ENCODE results near the gene TRIO.
A peak's percentile ranks its signal among the peaks of the same experiment; 100 is the strongest.

The TRIO gene

DNA sequence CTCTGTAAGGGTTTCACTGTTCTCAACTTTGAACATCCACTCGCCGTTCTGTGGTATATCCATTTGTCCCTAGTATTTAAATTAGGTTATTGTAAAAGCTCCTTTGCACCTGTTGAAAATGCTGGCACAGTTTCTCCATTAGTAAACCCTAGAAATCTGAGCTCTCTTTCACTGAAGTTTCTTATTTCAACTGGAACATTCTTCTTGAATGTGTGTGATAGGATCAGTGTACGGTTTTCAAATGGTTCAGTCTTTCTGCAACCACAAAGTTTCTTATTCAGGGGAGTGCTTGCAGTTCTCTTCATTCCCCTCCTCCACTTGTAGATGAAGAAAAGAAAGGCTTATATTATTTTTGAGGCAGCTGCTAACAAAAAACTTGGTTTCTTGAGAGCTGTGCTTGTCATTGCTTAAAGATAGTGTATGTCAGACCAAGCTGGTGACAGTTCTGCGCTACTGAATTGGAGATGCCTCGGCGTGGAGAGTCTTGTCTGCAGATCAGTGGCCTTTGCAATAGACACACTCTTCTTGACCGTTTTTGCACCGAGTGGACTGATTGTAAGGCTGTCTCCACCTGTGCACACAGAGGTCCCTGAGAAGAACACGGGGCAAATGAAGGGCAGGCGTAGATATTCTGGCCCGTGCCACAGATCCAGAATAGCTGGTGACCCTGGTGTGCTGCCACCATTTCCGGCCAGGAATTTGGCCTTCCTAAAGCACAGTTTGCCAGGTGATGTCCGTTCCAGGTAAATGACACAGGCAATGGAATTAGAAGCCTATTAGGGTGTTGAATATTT, 102.2 kb downstream of the TRIO start:
- Histone ChIP-seq H3K4me3 (replicated peaks; ENCODE audit: low read depth, low read length) (no peak overlapping the region), H3K36me3 (ENCODE audit: control insufficient read depth, insufficient read depth, low read length) (peaks cover 2% of the 10 kb centered on the region), H3K27me3 (replicated peaks; ENCODE audit: control insufficient read depth, insufficient read depth, low read length) (no peaks in the 10 kb centered on the region)
- DNase-seq (ENCODE audit: extremely low read depth, insufficient read length): no peak
- TF ChIP-seq, protein P1, sequence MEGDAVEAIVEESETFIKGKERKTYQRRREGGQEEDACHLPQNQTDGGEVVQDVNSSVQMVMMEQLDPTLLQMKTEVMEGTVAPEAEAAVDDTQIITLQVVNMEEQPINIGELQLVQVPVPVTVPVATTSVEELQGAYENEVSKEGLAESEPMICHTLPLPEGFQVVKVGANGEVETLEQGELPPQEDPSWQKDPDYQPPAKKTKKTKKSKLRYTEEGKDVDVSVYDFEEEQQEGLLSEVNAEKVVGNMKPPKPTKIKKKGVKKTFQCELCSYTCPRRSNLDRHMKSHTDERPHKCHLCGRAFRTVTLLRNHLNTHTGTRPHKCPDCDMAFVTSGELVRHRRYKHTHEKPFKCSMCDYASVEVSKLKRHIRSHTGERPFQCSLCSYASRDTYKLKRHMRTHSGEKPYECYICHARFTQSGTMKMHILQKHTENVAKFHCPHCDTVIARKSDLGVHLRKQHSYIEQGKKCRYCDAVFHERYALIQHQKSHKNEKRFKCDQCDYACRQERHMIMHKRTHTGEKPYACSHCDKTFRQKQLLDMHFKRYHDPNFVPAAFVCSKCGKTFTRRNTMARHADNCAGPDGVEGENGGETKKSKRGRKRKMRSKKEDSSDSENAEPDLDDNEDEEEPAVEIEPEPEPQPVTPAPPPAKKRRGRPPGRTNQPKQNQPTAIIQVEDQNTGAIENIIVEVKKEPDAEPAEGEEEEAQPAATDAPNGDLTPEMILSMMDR (IDR thresholded peaks at IDR 0.05; ENCODE audit: insufficient read depth, low read length, poor library complexity, severe bottlenecking): no peak

DNA sequence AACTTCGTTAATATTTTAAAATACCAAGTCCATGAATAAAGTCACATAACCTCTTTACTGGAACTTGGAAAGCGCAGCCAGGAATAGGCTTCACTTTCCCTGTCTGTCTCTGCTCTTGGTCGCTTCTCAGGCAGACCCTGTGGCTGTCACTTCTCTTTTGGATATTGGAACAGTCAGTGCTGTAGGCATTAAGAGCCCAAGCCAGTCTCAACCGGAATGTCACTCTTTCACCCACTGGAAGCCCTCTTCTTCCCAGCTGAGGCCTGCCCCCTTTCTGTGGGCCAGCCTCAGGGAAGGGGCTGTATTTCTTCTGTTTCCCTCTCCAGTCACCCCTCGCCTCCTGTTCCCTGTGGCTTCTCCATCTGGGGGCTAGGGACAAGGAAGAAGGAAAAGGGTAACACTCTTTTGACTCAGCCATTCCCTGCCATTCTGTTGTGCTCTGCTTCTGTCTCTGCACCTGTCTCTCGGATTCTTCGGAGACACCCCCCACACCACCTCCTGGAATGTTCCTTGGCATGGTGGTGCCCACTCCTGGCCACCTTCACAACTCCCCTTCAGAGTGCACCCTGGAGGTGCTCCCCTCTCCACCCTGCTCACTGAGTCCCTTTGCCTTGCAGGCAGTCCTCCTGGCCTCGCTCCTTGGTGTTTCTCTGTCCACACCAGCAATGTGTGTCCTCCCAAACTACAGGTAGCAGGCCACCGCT, 103.4 kb downstream of the TRIO start:
- TF ChIP-seq, protein P1 (IDR thresholded peaks at IDR 0.05; ENCODE audit: insufficient read depth, low read length, poor library complexity, severe bottlenecking): no peak
- H3K36me3 ChIP-seq (ENCODE audit: control insufficient read depth, insufficient read depth, low read length): peaks cover 2% of the 10 kb centered on the region
- no peaks in the 10 kb centered on the region for H3K27me3 ChIP-seq (replicated peaks; ENCODE audit: control insufficient read depth, insufficient read depth, low read length)
- DNase-seq (ENCODE audit: extremely low read depth, insufficient read length): no peak
- H3K4me3 ChIP-seq (replicated peaks; ENCODE audit: low read depth, low read length): no peak overlapping the region

DNA sequence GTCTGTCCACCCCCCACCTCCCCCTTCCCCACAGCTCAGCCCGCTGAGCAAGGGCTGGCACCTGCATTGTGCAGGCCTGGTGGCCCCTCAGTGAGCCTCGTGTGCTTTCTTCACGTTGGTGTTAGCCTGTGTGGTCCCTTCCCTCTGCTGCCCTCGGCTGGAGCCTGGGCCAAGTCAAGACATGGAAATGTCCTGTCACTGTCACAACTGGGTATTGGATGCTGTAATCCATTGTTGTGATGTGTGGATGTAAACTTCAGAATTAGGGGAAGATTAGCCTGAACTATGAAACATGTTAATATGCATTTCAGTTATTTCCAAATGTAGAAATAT, 103.9 kb downstream of the TRIO start:
- no peaks in the 10 kb centered on the region for H3K27me3 ChIP-seq (replicated peaks; ENCODE audit: control insufficient read depth, insufficient read depth, low read length)
- no peak for DNase-seq (ENCODE audit: extremely low read depth, insufficient read length)
- no peak overlapping the region for H3K4me3 ChIP-seq (replicated peaks; ENCODE audit: low read depth, low read length)
- H3K36me3 ChIP-seq (ENCODE audit: control insufficient read depth, insufficient read depth, low read length): peaks cover 2% of the 10 kb centered on the region
- TF ChIP-seq, protein P1 (IDR thresholded peaks at IDR 0.05; ENCODE audit: insufficient read depth, low read length, poor library complexity, severe bottlenecking): no peak

DNA sequence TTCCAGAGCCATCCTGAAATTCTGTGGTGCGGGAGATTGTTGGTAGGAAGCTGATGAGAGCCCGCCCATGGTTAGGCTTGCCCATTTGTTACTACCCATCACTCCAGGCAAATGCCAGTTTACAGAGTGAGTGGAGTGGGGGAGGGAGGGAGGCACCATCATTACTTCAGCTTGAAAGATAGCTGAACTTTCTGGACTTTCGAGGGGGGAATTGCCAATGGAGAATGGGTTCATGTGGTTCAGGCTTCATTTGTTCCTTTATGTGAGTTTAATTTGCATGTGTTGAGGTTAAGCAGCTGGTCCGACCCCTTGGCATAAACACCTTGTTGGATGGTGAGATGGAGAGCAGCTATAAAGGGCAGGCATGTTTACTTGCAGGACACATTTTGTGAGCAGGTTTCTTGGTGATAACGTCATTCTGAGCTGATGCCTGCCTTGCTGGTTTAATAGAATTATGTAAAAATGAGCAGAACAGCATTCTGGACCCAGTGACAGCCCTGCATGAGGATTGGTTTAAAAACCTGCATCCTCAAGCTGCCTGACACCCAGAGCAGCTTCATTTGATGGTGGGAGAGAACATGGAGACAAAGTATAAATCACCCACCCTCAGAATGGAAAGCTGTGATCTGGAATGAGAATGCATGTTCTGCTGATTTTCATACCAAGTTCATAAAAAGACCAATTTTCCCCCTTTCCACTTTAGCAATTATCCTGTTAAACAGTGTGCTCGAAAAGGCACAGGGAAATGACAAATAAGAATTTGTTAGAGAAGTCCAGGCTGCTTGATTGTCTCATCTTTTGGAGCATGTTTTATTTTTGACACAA, 106.3 kb downstream of the TRIO start:
- Histone ChIP-seq H3K36me3 (ENCODE audit: control insufficient read depth, insufficient read depth, low read length) (no peaks in the 10 kb centered on the region; the same call in 1 of the 2 replicates), H3K27me3 (replicated peaks; ENCODE audit: control insufficient read depth, insufficient read depth, low read length) (no peaks in the 10 kb centered on the region), H3K4me3 (replicated peaks; ENCODE audit: low read depth, low read length) (no peak overlapping the region)
- TF ChIP-seq, protein P1 (IDR thresholded peaks at IDR 0.05; ENCODE audit: insufficient read depth, low read length, poor library complexity, severe bottlenecking): no peak
- DNase-seq (ENCODE audit: extremely low read depth, insufficient read length): no peak

DNA sequence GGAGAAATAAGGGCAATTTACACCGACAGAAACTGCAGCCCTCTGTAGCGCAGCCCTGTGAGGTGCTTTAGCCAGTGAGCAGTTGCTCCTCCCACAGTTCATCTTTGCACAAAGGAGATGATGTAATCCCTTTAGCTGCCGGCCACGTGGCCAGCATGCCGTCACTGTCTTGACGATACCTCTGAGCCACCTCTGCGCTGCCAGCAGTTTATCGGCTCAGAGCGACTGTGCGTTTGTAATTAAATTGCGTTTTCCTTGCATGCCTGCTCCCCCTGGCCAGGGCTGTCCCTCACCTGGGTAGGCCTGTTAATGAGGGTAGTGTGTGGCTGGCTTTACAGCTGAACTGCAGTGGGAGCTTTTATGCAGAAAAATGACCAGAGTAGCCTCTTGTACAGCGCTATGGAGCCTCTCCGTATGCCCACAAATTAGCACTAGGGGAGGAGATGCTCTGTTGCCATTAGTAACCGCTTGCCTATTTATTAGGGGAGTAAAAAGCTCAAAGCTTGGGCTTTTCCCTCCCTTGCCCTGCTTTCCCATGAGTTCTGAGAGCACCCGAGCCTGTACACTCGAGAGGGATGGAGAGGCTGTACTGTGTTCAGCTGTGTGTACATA, 107.0 kb downstream of the TRIO start:
- H3K36me3 ChIP-seq (ENCODE audit: control insufficient read depth, insufficient read depth, low read length): no peaks in the 10 kb centered on the region; the same call in 1 of the 2 replicates
- no peak overlapping the region; the same call in 1 of the 2 replicates for H3K4me3 ChIP-seq (replicated peaks; ENCODE audit: low read depth, low read length)
- TF ChIP-seq, protein P1 (IDR thresholded peaks at IDR 0.05; ENCODE audit: insufficient read depth, low read length, poor library complexity, severe bottlenecking): no peak
- peak; percentile 50 for DNase-seq (ENCODE audit: extremely low read depth, insufficient read length)
- no peaks in the 10 kb centered on the region for H3K27me3 ChIP-seq (replicated peaks; ENCODE audit: control insufficient read depth, insufficient read depth, low read length)
